Activated T-cell treated with anti-CD3 and anti-CD28 coated beads, Interleukin-2, amount 50 U/mL, for 72 hours (primary cell): ENCODE data around the gene SLC25A29. TPM values are rescaled to one million over a fixed set of nuclear protein-coding genes. Genes with fewer than 3 reads are reported as not detected.
"Not testable (repeated sequence)": the region's sequence is repeated elsewhere in the genome, so short reads cannot be mapped to it uniquely, and the experiment has no call there.

Experiments
- ATAC-seq, 2 donors: fragments of 150-1000 bp; cut with Tn5 transposase; replicated peaks in 1 of 2; 2 replicates each; pipeline ENCODE4 v1.10.0; 2021; ENCODE audit warnings: moderate library complexity in 2 of 2, mild to moderate bottlenecking in 1 of 2
- DNase-seq, 2 donors: peaks; one replicate each; pipeline ENCODE4 v3.0.0; 2021 to 2022; ENCODE audit warnings: mixed read lengths in 1 of 2
- H3K27ac Mint-ChIP-seq: one replicate; pipeline ENCODE4 v1.8.0; 2022; ENCODE audit warnings: mild to moderate bottlenecking, moderate library complexity, mixed read lengths
- H3K27me3 Mint-ChIP-seq: one replicate; pipeline ENCODE4 v1.8.0; 2022; ENCODE audit warnings: low read depth, mixed read lengths
- H3K36me3 Mint-ChIP-seq, 2 donors: one replicate each; pipeline ENCODE4 v1.8.0; 2022; ENCODE audit warnings: mixed read lengths in 2 of 2, mild to moderate bottlenecking in 1 of 2; ENCODE audit not compliant: insufficient read depth in 2 of 2
- H3K4me1 Mint-ChIP-seq: one replicate; pipeline ENCODE4 v1.8.0; 2022; ENCODE audit warnings: low read depth, mixed read lengths
- H3K4me3 Mint-ChIP-seq, 2 donors: one replicate each; pipeline ENCODE4 v1.8.0; 2022; ENCODE audit warnings: mild to moderate bottlenecking in 2 of 2, mixed read lengths in 2 of 2, moderate library complexity in 2 of 2
- H3K9me3 Mint-ChIP-seq, 2 donors: one replicate each; pipeline ENCODE4 v1.8.0; 2022; ENCODE audit warnings: mixed read lengths in 2 of 2
- total RNA-seq, 2 donors: library from RNA; stranded (reverse); gene quantifications; one replicate each; pipeline ENCODE4 v1.2.3, GENCODE V29; 2022

SLC25A29 gene
- total RNA-seq, 2 donors from 2014 or later = 22.7 to 47.2 TPM

- H3K4me1 Mint-ChIP-seq = no peaks in the 10 kb centered on the region
- no peaks in the 10 kb centered on the region for H3K36me3 Mint-ChIP-seq
- no peaks in the 10 kb centered on the region for H3K9me3 Mint-ChIP-seq
- no peak overlapping the region for H3K4me3 Mint-ChIP-seq
- ATAC-seq = peak in 1 of 2 donors; percentile 8
- H3K27me3 Mint-ChIP-seq = no peaks in the 10 kb centered on the region
- no peak for DNase-seq
- H3K27ac Mint-ChIP-seq = no peak overlapping the region
Observed at GRCh38 chr14:100292301-100292775, 13.9 kb downstream of the SLC25A29 start.

GRCh38 chr14:100291305-100292075 is 14.8 kb downstream of the SLC25A29 start:
- Mint-ChIP-seq H3K27ac (no peak overlapping the region), H3K27me3 (no peaks in the 10 kb centered on the region), H3K36me3 (no peaks in the 10 kb centered on the region), H3K9me3 (no peaks in the 10 kb centered on the region), H3K4me3 (no peak overlapping the region), H3K4me1 (no peaks in the 10 kb centered on the region)
- no peak for ATAC-seq
- no peak for DNase-seq

GRCh38 chr14:100290607-100291304 is 15.5 kb downstream of the SLC25A29 start:
- no peaks in the 10 kb centered on the region for H3K9me3 Mint-ChIP-seq
- H3K4me3 Mint-ChIP-seq = no peak overlapping the region
- H3K27ac Mint-ChIP-seq = no peak overlapping the region
- no peak for DNase-seq
- no peaks in the 10 kb centered on the region for H3K4me1 Mint-ChIP-seq
- no peaks in the 10 kb centered on the region for H3K36me3 Mint-ChIP-seq
- no peak for ATAC-seq
- no peaks in the 10 kb centered on the region for H3K27me3 Mint-ChIP-seq

GRCh38 chr14:100289916-100290606 is 16.2 kb downstream of the SLC25A29 start:
- DNase-seq (no peak), ATAC-seq (no peak)
- Mint-ChIP-seq H3K9me3 (no peaks in the 10 kb centered on the region), H3K4me1 (no peaks in the 10 kb centered on the region), H3K27ac (no peak overlapping the region), H3K4me3 (no peak overlapping the region), H3K36me3 (no peaks in the 10 kb centered on the region), H3K27me3 (no peaks in the 10 kb centered on the region)

- peaks cover 8% of the 10 kb centered on the region for H3K4me1 Mint-ChIP-seq
- DNase-seq (no peak), ATAC-seq (no peak)
- H3K27me3 Mint-ChIP-seq = no peaks in the 10 kb centered on the region
- no peak overlapping the region for H3K4me3 Mint-ChIP-seq
- H3K27ac Mint-ChIP-seq = no peak overlapping the region
- no peaks in the 10 kb centered on the region for H3K9me3 Mint-ChIP-seq
- no peaks in the 10 kb centered on the region for H3K36me3 Mint-ChIP-seq
Observed at GRCh38 chr14:100288382-100289185, 17.7 kb downstream of the SLC25A29 start.

- not testable (repeated sequence) for H3K27ac Mint-ChIP-seq, DNase-seq, H3K4me3 Mint-ChIP-seq, H3K36me3 Mint-ChIP-seq, ATAC-seq, H3K27me3 Mint-ChIP-seq, H3K9me3 Mint-ChIP-seq
- H3K4me1 Mint-ChIP-seq = peaks cover 12% of the 10 kb centered on the region
Observed at GRCh38 chr14:100287998-100288295, 18.3 kb downstream of the SLC25A29 start.

- no peaks in the 10 kb centered on the region for H3K9me3 Mint-ChIP-seq
- H3K4me1 Mint-ChIP-seq = peaks cover 12% of the 10 kb centered on the region
- no peak overlapping the region for H3K4me3 Mint-ChIP-seq
- H3K27ac Mint-ChIP-seq = no peak overlapping the region
- H3K27me3 Mint-ChIP-seq = no peaks in the 10 kb centered on the region
- no peak for DNase-seq
- no peaks in the 10 kb centered on the region for H3K36me3 Mint-ChIP-seq
- ATAC-seq = no peak
Observed at GRCh38 chr14:100287202-100287997, 18.8 kb downstream of the SLC25A29 start.

- no peaks in the 10 kb centered on the region for H3K36me3 Mint-ChIP-seq
- peaks cover 12% of the 10 kb centered on the region for H3K4me1 Mint-ChIP-seq
- no peaks in the 10 kb centered on the region for H3K27me3 Mint-ChIP-seq
- no peak for ATAC-seq
- peak overlapping the region in 1 of 2 donors; percentile 8 for H3K4me3 Mint-ChIP-seq
- no peak for DNase-seq
- no peak overlapping the region for H3K27ac Mint-ChIP-seq
- no peaks in the 10 kb centered on the region for H3K9me3 Mint-ChIP-seq
Observed at GRCh38 chr14:100286484-100287191, 19.6 kb downstream of the SLC25A29 start.

GRCh38 chr14:100285913-100286400 is 20.3 kb downstream of the SLC25A29 start:
- DNase-seq (no peak), ATAC-seq (no peak)
- peak overlapping the region; percentile 83 to 88 for H3K4me3 Mint-ChIP-seq
- H3K4me1 Mint-ChIP-seq = peaks cover 12% of the 10 kb centered on the region
- no peaks in the 10 kb centered on the region for H3K27me3 Mint-ChIP-seq
- H3K9me3 Mint-ChIP-seq = no peaks in the 10 kb centered on the region
- no peaks in the 10 kb centered on the region for H3K36me3 Mint-ChIP-seq
- peak overlapping the region; percentile 82 for H3K27ac Mint-ChIP-seq

- DNase-seq = peak; percentile 85 to 92
- Mint-ChIP-seq H3K36me3 (no peaks in the 10 kb centered on the region), H3K9me3 (no peaks in the 10 kb centered on the region), H3K4me1 (peaks cover 12% of the 10 kb centered on the region), H3K4me3 (peak overlapping the region; percentile 83 to 88), H3K27ac (no peak overlapping the region), H3K27me3 (no peaks in the 10 kb centered on the region)
- peak; percentile 90 for ATAC-seq
Observed at GRCh38 chr14:100285021-100285912, 21.0 kb downstream of the SLC25A29 start.
